Astrocyte (in vitro differentiated cells and primary cell): Measurements from ENCODE around the gene YBX2. TPM values are rescaled to one million over a fixed set of nuclear protein-coding genes. Genes with fewer than 3 reads are reported as not detected.

Source experiments
- DNase-seq: peaks from one replicate; pipeline ENCODE4 v3.0.0-alpha.2; 2010; ENCODE audit warnings: low read depth
- FAIRE-seq: peaks from 2 replicates; lab custom pipeline; 2011; peaks lifted over from hg19 to GRCh38; lab: Jason Lieb, UNC
- H2AFZ ChIP-seq: 2 replicates; pipeline ENCODE4 v1.6.0; 2012; ENCODE audit warnings: low read depth, low read length, inconsistent platforms
- H3K27ac ChIP-seq: 2 replicates; pipeline ENCODE4 v1.5.1; 2011; ENCODE audit warnings: low read depth, low read length, inconsistent platforms
- H3K27me3 ChIP-seq: 2 replicates; pipeline ENCODE4 v1.6.0; 2011; ENCODE audit warnings: low read length, inconsistent platforms; ENCODE audit not compliant: insufficient read depth
- H3K36me3 ChIP-seq: 2 replicates; pipeline ENCODE4 v1.5.1; 2011; ENCODE audit warnings: low read length, inconsistent platforms; ENCODE audit not compliant: insufficient read depth
- H3K4me1 ChIP-seq: 2 replicates; pipeline ENCODE4 v1.5.1; 2011; ENCODE audit warnings: low read length, inconsistent platforms; ENCODE audit not compliant: insufficient read depth
- H3K4me2 ChIP-seq: 2 replicates; pipeline ENCODE4 v1.6.0; 2012; ENCODE audit warnings: low read length, inconsistent platforms
- H3K4me3 ChIP-seq: 2 replicates; pipeline ENCODE4 v1.5.1; 2011; ENCODE audit warnings: low read depth, mild to moderate bottlenecking, low read length, inconsistent platforms; ENCODE audit not compliant: insufficient read depth
- H3K79me2 ChIP-seq: 2 replicates; pipeline ENCODE4 v1.6.0; 2012; ENCODE audit warnings: mild to moderate bottlenecking, low read length, inconsistent platforms; ENCODE audit not compliant: insufficient read depth
- H3K9ac ChIP-seq: 2 replicates; pipeline ENCODE4 v1.6.0; 2012; ENCODE audit warnings: mild to moderate bottlenecking, low read length, inconsistent platforms
- H3K9me3 ChIP-seq: 2 replicates; pipeline ENCODE4 v1.5.1; 2012; ENCODE audit warnings: low read depth, mild to moderate bottlenecking, low read length, inconsistent platforms; ENCODE audit not compliant: insufficient read depth
- H4K20me1 ChIP-seq: 2 replicates; pipeline ENCODE4 v1.6.0; 2012; ENCODE audit warnings: low read length, inconsistent platforms; ENCODE audit not compliant: insufficient read depth
- H3K27ac Mint-ChIP-seq: one replicate; pipeline ENCODE4 v1.8.0; 2021; ENCODE audit warnings: mild to moderate bottlenecking, mixed read lengths; ENCODE audit not compliant: unreplicated experiment
- H3K27me3 Mint-ChIP-seq: one replicate; pipeline ENCODE4 v1.8.0; 2021; ENCODE audit warnings: low read depth, mixed read lengths; ENCODE audit not compliant: unreplicated experiment
- H3K36me3 Mint-ChIP-seq: one replicate; pipeline ENCODE4 v1.8.0; 2021; ENCODE audit warnings: low read depth, mixed read lengths; ENCODE audit not compliant: unreplicated experiment
- H3K4me1 Mint-ChIP-seq: one replicate; pipeline ENCODE4 v1.8.0; 2021; ENCODE audit warnings: low read depth, mixed read lengths; ENCODE audit not compliant: unreplicated experiment
- H3K4me3 Mint-ChIP-seq: one replicate; pipeline ENCODE4 v1.8.0; 2021; ENCODE audit warnings: mild to moderate bottlenecking, moderate library complexity, mixed read lengths; ENCODE audit not compliant: unreplicated experiment
- H3K9me3 Mint-ChIP-seq: one replicate; pipeline ENCODE4 v1.8.0; 2021; ENCODE audit warnings: mild to moderate bottlenecking, mixed read lengths; ENCODE audit not compliant: unreplicated experiment
- CTCF ChIP-seq: IDR thresholded peaks from 2 replicates; pipeline ENCODE4 v1.5.1; 2011; ENCODE audit warnings: low read depth, mild to moderate bottlenecking, inconsistent platforms, low read length, moderate library complexity; ENCODE audit not compliant: insufficient read depth
- EZH2 ChIP-seq: IDR thresholded peaks from 2 replicates; pipeline ENCODE4 v1.6.1; 2012; ENCODE audit warnings: mild to moderate bottlenecking, low read length, inconsistent platforms; ENCODE audit not compliant: insufficient read depth
- total RNA-seq: library from RNA; stranded (reverse); gene quantifications from 2 replicates; pipeline ENCODE4 v1.2.1, GENCODE V29; 2021

The YBX2 gene
- total RNA-seq, 1 donor from 2014 or later, result 0.86 TPM

DNA sequence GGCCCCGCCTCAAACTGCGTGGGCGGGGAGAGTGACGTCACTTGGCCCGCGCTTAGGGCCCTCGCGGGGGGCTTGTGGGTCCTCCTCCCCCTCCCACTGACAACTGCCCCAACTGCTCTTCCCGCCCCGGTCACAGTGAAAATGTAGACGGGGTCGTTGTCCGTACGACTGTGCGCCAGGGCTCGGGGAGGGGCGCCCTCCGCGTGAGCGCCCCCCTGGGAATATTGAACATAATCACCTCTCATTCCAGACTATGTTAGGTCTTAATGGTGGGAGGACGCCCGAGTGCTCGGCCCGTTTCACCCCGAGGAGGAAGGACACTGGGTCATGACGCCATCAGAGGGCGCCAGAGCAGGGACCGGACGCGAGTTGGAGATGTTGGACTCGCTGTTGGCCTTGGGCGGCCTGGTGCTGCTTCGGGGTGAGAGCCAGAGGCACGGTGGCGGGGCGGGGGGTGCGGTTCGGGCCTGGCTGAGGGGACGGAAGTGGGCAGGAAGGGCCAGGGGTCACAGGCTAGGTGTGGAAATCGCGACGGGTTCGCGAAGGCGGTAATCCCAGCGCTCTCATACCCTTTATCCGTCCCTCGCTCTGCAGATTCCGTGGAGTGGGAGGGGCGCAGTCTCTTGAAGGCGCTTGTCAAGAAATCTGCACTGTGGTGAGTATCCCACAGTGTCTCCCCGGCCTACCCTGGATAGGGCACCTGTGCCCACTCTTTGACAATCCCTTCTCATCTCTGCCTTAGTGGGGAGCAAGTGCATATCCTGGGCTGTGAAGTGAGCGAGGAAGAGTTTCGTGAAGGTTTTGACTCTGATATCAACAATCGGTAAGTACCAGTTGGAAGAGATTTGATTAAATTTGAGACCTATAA, 42.0 kb downstream of the YBX2 start, which contains the start of gene ELP5:
Gene ELP5 (plus strand): TSS at position 40 of the 868 bp plus-strand sequence. CDS start 336 bp downstream, at position 376.
- Histone ChIP-seq H3K9me3 (no peaks in the 10 kb centered on the region), H2AFZ (peak within 1 kb of the TSS; percentile 85), H3K27me3 (no peaks in the 10 kb centered on the region), H3K4me3 (peak within 1 kb of the TSS; percentile 84), H3K36me3 (peaks cover 11% of the 10 kb centered on the region), H3K27ac (peak within 1 kb of the TSS; percentile 99), H4K20me1 (peaks cover 23% of the 10 kb centered on the region), H3K9ac (peak within 1 kb of the TSS; percentile 97), H3K4me1 (peaks cover 15% of the 10 kb centered on the region), H3K4me2 (peak within 1 kb of the TSS; percentile 95), H3K79me2 (peaks cover 56% of the 10 kb centered on the region)
- H3K4me3 Mint-ChIP-seq, result peak within 1 kb of the TSS; percentile 98
- peaks cover 9% of the 10 kb centered on the region for H3K36me3 Mint-ChIP-seq
- H3K4me1 Mint-ChIP-seq, result peaks cover 25% of the 10 kb centered on the region
- TF ChIP-seq CTCF (no peak), EZH2 (no peak)
- H3K9me3 Mint-ChIP-seq, result no peaks in the 10 kb centered on the region
- no peak for FAIRE-seq
- no peaks in the 10 kb centered on the region for H3K27me3 Mint-ChIP-seq
- peak within 1 kb of the TSS; percentile 100 for H3K27ac Mint-ChIP-seq
- DNase-seq, result peak; percentile 90

DNA sequence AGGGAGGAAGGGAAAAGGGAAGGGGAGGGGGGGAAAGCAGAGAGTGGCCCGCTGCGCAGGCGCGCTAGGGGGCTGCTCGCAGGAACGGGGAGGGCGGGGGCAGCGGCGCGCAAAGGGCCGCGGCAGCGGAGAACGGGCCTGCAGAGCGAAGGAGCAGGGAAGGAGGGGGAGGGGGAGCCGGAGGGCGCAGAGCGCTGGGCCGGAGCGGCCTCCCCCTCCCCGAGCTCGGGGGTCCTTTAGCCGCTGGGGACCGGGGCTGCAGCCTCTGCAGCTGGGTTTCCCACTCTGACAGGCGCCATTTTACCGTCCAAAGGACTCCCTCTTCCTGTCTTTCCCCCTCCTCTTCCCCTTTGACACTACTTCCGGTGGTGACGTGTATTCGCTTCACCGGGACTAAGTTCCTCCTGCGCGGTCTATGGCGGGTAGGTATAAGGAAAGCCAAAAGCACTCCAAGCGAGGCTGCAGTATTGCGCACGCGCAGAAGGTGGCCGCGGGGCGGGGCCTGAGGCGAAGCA, 42.7 kb downstream of the YBX2 start, which contains the start of gene CTDNEP1:
Gene CTDNEP1 (minus strand): TSS at position 74 of the 515 bp plus-strand sequence. CDS start 438 bp downstream, outside the sequence.
- Histone ChIP-seq H3K27me3 (no peaks in the 10 kb centered on the region), H3K27ac (peak within 1 kb of the TSS; percentile 99), H3K9me3 (no peaks in the 10 kb centered on the region), H3K79me2 (peaks cover 63% of the 10 kb centered on the region), H3K4me2 (peak within 1 kb of the TSS; percentile 95), H2AFZ (peak within 1 kb of the TSS; percentile 85), H3K4me1 (peaks cover 15% of the 10 kb centered on the region), H3K4me3 (peak within 1 kb of the TSS; percentile 84), H3K36me3 (peaks cover 11% of the 10 kb centered on the region), H3K9ac (peak within 1 kb of the TSS; percentile 97), H4K20me1 (peaks cover 25% of the 10 kb centered on the region)
- Mint-ChIP-seq H3K27me3 (no peaks in the 10 kb centered on the region), H3K4me1 (peaks cover 25% of the 10 kb centered on the region), H3K36me3 (peaks cover 8% of the 10 kb centered on the region), H3K4me3 (peak within 1 kb of the TSS; percentile 98), H3K27ac (peak within 1 kb of the TSS; percentile 100), H3K9me3 (no peaks in the 10 kb centered on the region)
- TF ChIP-seq EZH2, result no peak
- TF ChIP-seq CTCF, result no peak
- FAIRE-seq, result peak; percentile 34
- peak; percentile 99 for DNase-seq
